ENCODE measurements around the gene ADGRF5.

GRCh38 chr6:46933751-46934150 is 12.0 kb upstream of the ADGRF5 start:
- TF ChIP-seq POLR2A (IDR thresholded peaks at IDR 0.05) (no peak), CTCF (IDR thresholded peaks at IDR 0.05) (no peak)

Measured in sigmoid colon (tissue), 3 donors.